Measurements from ENCODE around the gene TRIM71. TPM values are rescaled to one million over a fixed set of nuclear protein-coding genes. Genes with fewer than 3 reads are reported as not detected.
A peak's percentile ranks its signal among the peaks of the same experiment; 100 is the strongest.

TRIM71 gene
- total RNA-seq, 1 donor from 2014 or later: 2.2 TPM

- intact Hi-C loops (cut with DNase I): no loop called here
- TF ChIP-seq, protein P1, sequence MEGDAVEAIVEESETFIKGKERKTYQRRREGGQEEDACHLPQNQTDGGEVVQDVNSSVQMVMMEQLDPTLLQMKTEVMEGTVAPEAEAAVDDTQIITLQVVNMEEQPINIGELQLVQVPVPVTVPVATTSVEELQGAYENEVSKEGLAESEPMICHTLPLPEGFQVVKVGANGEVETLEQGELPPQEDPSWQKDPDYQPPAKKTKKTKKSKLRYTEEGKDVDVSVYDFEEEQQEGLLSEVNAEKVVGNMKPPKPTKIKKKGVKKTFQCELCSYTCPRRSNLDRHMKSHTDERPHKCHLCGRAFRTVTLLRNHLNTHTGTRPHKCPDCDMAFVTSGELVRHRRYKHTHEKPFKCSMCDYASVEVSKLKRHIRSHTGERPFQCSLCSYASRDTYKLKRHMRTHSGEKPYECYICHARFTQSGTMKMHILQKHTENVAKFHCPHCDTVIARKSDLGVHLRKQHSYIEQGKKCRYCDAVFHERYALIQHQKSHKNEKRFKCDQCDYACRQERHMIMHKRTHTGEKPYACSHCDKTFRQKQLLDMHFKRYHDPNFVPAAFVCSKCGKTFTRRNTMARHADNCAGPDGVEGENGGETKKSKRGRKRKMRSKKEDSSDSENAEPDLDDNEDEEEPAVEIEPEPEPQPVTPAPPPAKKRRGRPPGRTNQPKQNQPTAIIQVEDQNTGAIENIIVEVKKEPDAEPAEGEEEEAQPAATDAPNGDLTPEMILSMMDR (IDR thresholded peaks at IDR 0.05): no peak
- H3K36me3 ChIP-seq: no peaks in the 10 kb centered on the region
- peak overlapping the region; percentile 60 for H3K27ac ChIP-seq
- ATAC-seq (peak; percentile 45), DNase-seq (peak; percentile 75)
- peak overlapping the region; percentile 56 for H3K4me3 ChIP-seq
- H3K9me3 ChIP-seq: no peaks in the 10 kb centered on the region
- peaks cover 35% of the 10 kb centered on the region for H3K27me3 ChIP-seq
- H3K4me1 ChIP-seq: peaks cover 6% of the 10 kb centered on the region
These were observed 602 bp downstream of the TRIM71 start for GRCh38 chr3:32818229-32818969.

GRCh38 chr3:32818970-32819511 lies 1.2 kb downstream of the TRIM71 start:
- peak overlapping the region; percentile 60 for H3K27ac ChIP-seq
- peak overlapping the region; percentile 56 for H3K4me3 ChIP-seq
- intact Hi-C loops (cut with DNase I): no loop called here
- H3K4me1 ChIP-seq: peaks cover 6% of the 10 kb centered on the region
- DNase-seq: no peak
- H3K36me3 ChIP-seq: no peaks in the 10 kb centered on the region
- H3K27me3 ChIP-seq: peaks cover 35% of the 10 kb centered on the region
- no peaks in the 10 kb centered on the region for H3K9me3 ChIP-seq
- ATAC-seq: no peak
- TF ChIP-seq, protein P1 (IDR thresholded peaks at IDR 0.05): no peak

GRCh38 chr3:32819551-32820348 lies 2.0 kb downstream of the TRIM71 start:
- intact Hi-C loops (cut with DNase I): no loop called here
- Histone ChIP-seq H3K36me3 (no peaks in the 10 kb centered on the region), H3K9me3 (no peaks in the 10 kb centered on the region), H3K4me3 (peak overlapping the region; percentile 56), H3K4me1 (peaks cover 6% of the 10 kb centered on the region), H3K27ac (peak overlapping the region; percentile 60), H3K27me3 (peaks cover 35% of the 10 kb centered on the region)
- ATAC-seq (peak; percentile 49), DNase-seq (peak; percentile 77)
- TF ChIP-seq, protein P1 (IDR thresholded peaks at IDR 0.05): no peak

GRCh38 chr3:32820430-32820829 lies 2.6 kb downstream of the TRIM71 start:
- Histone ChIP-seq H3K4me1 (peaks cover 6% of the 10 kb centered on the region), H3K27me3 (peaks cover 35% of the 10 kb centered on the region), H3K27ac (peak overlapping the region; percentile 65), H3K4me3 (peak overlapping the region; percentile 56), H3K9me3 (no peaks in the 10 kb centered on the region), H3K36me3 (no peaks in the 10 kb centered on the region)
- intact Hi-C loops (cut with DNase I): no loop called here
- ATAC-seq (no peak), DNase-seq (no peak)
- TF ChIP-seq, protein P1 (IDR thresholded peaks at IDR 0.05): no peak

- ATAC-seq (no peak), DNase-seq (no peak)
- TF ChIP-seq, protein P1 (IDR thresholded peaks at IDR 0.05): no peak
- intact Hi-C loops (cut with DNase I): no loop called here
- no peaks in the 10 kb centered on the region for H3K9me3 ChIP-seq
- peaks cover 6% of the 10 kb centered on the region for H3K4me1 ChIP-seq
- no peaks in the 10 kb centered on the region for H3K36me3 ChIP-seq
- peak overlapping the region; percentile 10 for H3K4me3 ChIP-seq
- H3K27ac ChIP-seq: peak overlapping the region; percentile 65
- peaks cover 35% of the 10 kb centered on the region for H3K27me3 ChIP-seq
These were observed 3.3 kb downstream of the TRIM71 start for GRCh38 chr3:32820971-32821685.
